OCI-LY7 (cell line): Measurements from ENCODE around the gene SEC22C. TPM values are rescaled to one million over a fixed set of nuclear protein-coding genes. Genes with fewer than 3 reads are reported as not detected.
A peak's percentile ranks its signal among the peaks of the same experiment; 100 is the strongest.

Source experiments
- BruUV-seq: library from RNA; stranded (reverse); fragments of 400-500 nt; replicated peaks from 2 replicates; lab custom pipeline; 2021; lab: Mats Ljungman, UMichigan
- CTCF ChIA-PET: fragments of 300-600 bp; sonication (Branson Sonifier 250); formaldehyde crosslinking; loops from one replicate; lab custom pipeline; 2022; ENCODE audit warnings: antibody characterized with exemption; ENCODE audit not compliant: unreplicated experiment; lab: Charles Lee
- POLR2A ChIA-PET: fragments of 300-600 bp; sonication (Branson Sonifier 250); formaldehyde crosslinking; loops from one replicate; lab custom pipeline; 2022; ENCODE audit warnings: antibody characterized with exemption; lab: Charles Lee
- DNase-seq: peaks from one replicate; pipeline ENCODE4 v3.0.0-alpha.2; 2015; ENCODE audit warnings: low spot score
- H2AFZ ChIP-seq: fragments of 200-600 bp; sonication (generic), shearing (Covaris generic); 2 replicates; pipeline ENCODE4 v1.6.1; 2014; ENCODE audit warnings: mild to moderate bottlenecking, antibody characterized with exemption, low read length, moderate library complexity
- H3K27ac ChIP-seq: fragments of 200-600 bp; sonication (generic); 2 replicates; pipeline ENCODE4 v1.5.1; 2014; ENCODE audit warnings: mixed run types, low read depth, mild to moderate bottlenecking, moderate library complexity, low read length, inconsistent platforms; ENCODE audit not compliant: poor library complexity, severe bottlenecking
- H3K36me3 ChIP-seq: fragments of 200-600 bp; sonication (generic); 2 replicates; pipeline ENCODE4 v1.6.1; 2014; ENCODE audit warnings: mild to moderate bottlenecking, antibody characterized with exemption, low read length, moderate library complexity, mixed read lengths; ENCODE audit not compliant: insufficient read depth
- H3K4me1 ChIP-seq: fragments of 200-600 bp; sonication (generic); 2 replicates; pipeline ENCODE4 v1.5.1; 2014; ENCODE audit warnings: mild to moderate bottlenecking, low read length; ENCODE audit not compliant: insufficient read depth, poor library complexity, severe bottlenecking
- H3K4me2 ChIP-seq: fragments of 200-600 bp; sonication (generic); 2 replicates; pipeline ENCODE4 v1.6.1; 2014; ENCODE audit warnings: mild to moderate bottlenecking, low read length
- H3K4me3 ChIP-seq: fragments of 200-600 bp; sonication (generic); 2 replicates; pipeline ENCODE4 v1.5.1; 2014; ENCODE audit warnings: mild to moderate bottlenecking, low read depth, low read length; ENCODE audit not compliant: poor library complexity, severe bottlenecking
- H3K79me2 ChIP-seq: fragments of 200-600 bp; sonication (generic); 2 replicates; pipeline ENCODE4 v1.6.1; 2016; ENCODE audit warnings: low read depth, mild to moderate bottlenecking, low read length, moderate library complexity, mixed read lengths; ENCODE audit not compliant: insufficient read depth
- H3K9me2 ChIP-seq: fragments of 200-600 bp; sonication (generic); 2 replicates; pipeline ENCODE4 v1.6.1; 2016; ENCODE audit warnings: mild to moderate bottlenecking, low read length, mixed read lengths; ENCODE audit not compliant: insufficient read depth
- H3K9me3 ChIP-seq: fragments of 200-600 bp; sonication (generic); 2 replicates; pipeline ENCODE4 v1.6.1; 2014; ENCODE audit warnings: mild to moderate bottlenecking, mixed run types, low read length, mixed read lengths
- H4K20me1 ChIP-seq: fragments of 200-600 bp; sonication (generic); 2 replicates; pipeline ENCODE4 v1.6.1; 2014; ENCODE audit warnings: mild to moderate bottlenecking, antibody characterized with exemption, low read length, moderate library complexity, mixed read lengths; ENCODE audit not compliant: insufficient read depth
- CTCF ChIP-seq: fragments of 200-600 bp; sonication (generic); conservative IDR thresholded peaks from 2 replicates; pipeline ENCODE4 v1.5.1; 2014; ENCODE audit warnings: mild to moderate bottlenecking, antibody characterized with exemption, low read length, moderate library complexity, mixed read lengths
- EZH2phosphoT487 ChIP-seq: fragments of 200-600 bp; sonication (generic); IDR thresholded peaks from 2 replicates; pipeline ENCODE4 v1.6.1; 2018; ENCODE audit warnings: low read depth, borderline replicate concordance, mild to moderate bottlenecking, mixed run types, antibody characterized with exemption, low read length, moderate library complexity, mixed read lengths
- intact Hi-C: fragments of 100-400 bp; cut with micrococcal nuclease; formaldehyde crosslinking; loops from one replicate; pipeline ENCODE4 v1.10.0; 2022; ENCODE audit not compliant: unreplicated experiment
- total RNA-seq, 2 experiments: library from RNA; depleted of rRNA in 1 of 2; stranded (reverse); fragments of >200 nt in 1 of 2; shearing (Covaris generic) in 1 of 2; gene quantifications; 2 replicates each; pipeline ENCODE4 v1.2.3, GENCODE V29; 2014 to 2022

SEC22C gene
- total RNA-seq, 2 experiments from 2014 or later, result 33.0 to 36.2 TPM

- Histone ChIP-seq H3K36me3 (peaks cover 86% of the 10 kb centered on the region), H3K4me3 (no peak overlapping the region), H2AFZ (no peak overlapping the region), H3K4me2 (no peak overlapping the region), H3K4me1 (peaks cover 7% of the 10 kb centered on the region), H3K79me2 (no peaks in the 10 kb centered on the region), H3K27ac (no peak overlapping the region), H4K20me1 (no peaks in the 10 kb centered on the region), H3K9me2 (no peaks in the 10 kb centered on the region), H3K9me3 (no peaks in the 10 kb centered on the region)
- POLR2A ChIA-PET, result no interaction called here
- DNase-seq, result peak; percentile 20
- BruUV-seq, result no TSS peak
- CTCF ChIA-PET, result no interaction called here
- TF ChIP-seq EZH2phosphoT487 (no peak), CTCF (no peak)
- intact Hi-C loops, result no loop called here
These were observed 25.6 kb downstream of the SEC22C start for GRCh38 chr3:42556089-42556632.

- Histone ChIP-seq H3K79me2 (no peaks in the 10 kb centered on the region), H3K4me3 (no peak overlapping the region), H3K36me3 (peaks cover 59% of the 10 kb centered on the region), H3K4me1 (peaks cover 7% of the 10 kb centered on the region), H4K20me1 (no peaks in the 10 kb centered on the region), H3K9me3 (no peaks in the 10 kb centered on the region), H3K4me2 (no peak overlapping the region), H2AFZ (no peak overlapping the region), H3K9me2 (no peaks in the 10 kb centered on the region), H3K27ac (no peak overlapping the region)
- intact Hi-C loops, result no loop called here
- no peak for DNase-seq
- no peak for TF ChIP-seq EZH2phosphoT487
- no peak for TF ChIP-seq CTCF
- CTCF ChIA-PET, result no interaction called here
- no TSS peak for BruUV-seq
- POLR2A ChIA-PET, result interaction anchor here (0.7 to 1.2 kb wide), 2 partner anchors 48 to 217 kb away, joined by 3 to 4 read pairs; partner anchors contain the start of gene NKTR
These were observed 28.9 kb downstream of the SEC22C start for GRCh38 chr3:42552830-42553229.

GRCh38 chr3:42550250-42550649, 31.5 kb downstream of the SEC22C start:
- Histone ChIP-seq H3K4me3 (no peak overlapping the region), H3K9me2 (no peaks in the 10 kb centered on the region), H3K27ac (no peak overlapping the region), H2AFZ (no peak overlapping the region), H3K4me2 (no peak overlapping the region), H3K4me1 (no peaks in the 10 kb centered on the region), H4K20me1 (no peaks in the 10 kb centered on the region), H3K9me3 (no peaks in the 10 kb centered on the region), H3K36me3 (peaks cover 34% of the 10 kb centered on the region), H3K79me2 (no peaks in the 10 kb centered on the region)
- TSS peak; percentile 24 for BruUV-seq
- intact Hi-C loops, result no loop called here
- CTCF ChIA-PET, result no interaction called here
- no peak for DNase-seq
- TF ChIP-seq EZH2phosphoT487 (no peak), CTCF (no peak)
- POLR2A ChIA-PET, result no interaction called here
